ENCODE results near the gene ABCG1.

DNA sequence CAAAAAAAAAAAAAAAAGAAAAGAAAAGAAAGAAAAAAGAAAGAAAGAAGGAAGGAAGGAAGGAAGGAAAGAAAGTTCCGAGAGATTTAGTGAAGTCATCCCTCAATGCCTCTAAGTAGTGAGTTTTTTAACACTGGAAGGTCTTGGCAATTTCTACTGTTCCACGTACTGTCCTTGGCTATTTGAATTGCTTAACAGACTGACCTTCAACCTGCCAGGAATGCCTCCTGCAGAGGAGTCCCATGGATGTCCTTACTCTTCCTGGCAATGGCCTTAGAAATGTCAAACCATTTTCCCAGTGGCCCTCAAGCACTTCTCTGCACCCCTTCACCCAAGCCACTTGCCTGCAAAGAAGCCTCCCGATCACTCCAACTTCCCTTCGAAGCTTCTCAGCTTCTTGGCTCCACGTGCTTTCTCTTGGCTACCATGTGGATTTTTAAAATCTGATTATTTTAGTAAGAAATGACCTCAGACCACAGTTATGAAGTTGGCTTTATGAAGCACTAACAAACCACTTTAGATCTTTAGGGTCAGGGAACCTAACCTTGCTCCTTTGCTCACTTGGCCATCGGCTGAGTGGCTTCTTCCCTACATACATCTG, 43.7 kb upstream of the ABCG1 start:
- no peak for TF ChIP-seq CTCF (IDR thresholded peaks at IDR 0.05)
- TF ChIP-seq POLR2A (IDR thresholded peaks at IDR 0.05): no peak
